ENCODE data around the gene SLC6A18.
A peak's percentile ranks its signal among the peaks of the same experiment; 100 is the strongest.
"Not testable (repeated sequence)": the region's sequence is repeated elsewhere in the genome, so short reads cannot be mapped to it uniquely, and the experiment has no call there.

SLC6A18 gene

GRCh38 chr5:1280177-1281037 lies 55.2 kb downstream of the SLC6A18 start:
- DNase-seq: no peak

- no peak for DNase-seq
Observed at GRCh38 chr5:1281038-1281882, 56.1 kb downstream of the SLC6A18 start.

- DNase-seq: peak; percentile 51
Observed at GRCh38 chr5:1282131-1282992, 57.2 kb downstream of the SLC6A18 start.

- DNase-seq: peak; percentile 50
Observed at GRCh38 chr5:1282993-1283728, 58.0 kb downstream of the SLC6A18 start.

GRCh38 chr5:1283729-1284041 lies 58.5 kb downstream of the SLC6A18 start:
- not testable (repeated sequence) for DNase-seq

- DNase-seq: peak; percentile 54
Observed at GRCh38 chr5:1284336-1284970, 59.3 kb downstream of the SLC6A18 start.

GRCh38 chr5:1285141-1285540 lies 60.0 kb downstream of the SLC6A18 start:
- DNase-seq: peak; percentile 50

GRCh38 chr5:1285883-1286291 lies 60.7 kb downstream of the SLC6A18 start:
- DNase-seq: peak; percentile 37

GRCh38 chr5:1288439-1289335 lies 63.5 kb downstream of the SLC6A18 start:
- DNase-seq: peak; percentile 49

GRCh38 chr5:1289559-1289958 lies 64.4 kb downstream of the SLC6A18 start:
- DNase-seq: not testable (repeated sequence)

- DNase-seq: peak; percentile 41
Observed at GRCh38 chr5:1290956-1291355, 65.8 kb downstream of the SLC6A18 start.

- peak; percentile 48 for DNase-seq
Observed at GRCh38 chr5:1291611-1292080, 66.5 kb downstream of the SLC6A18 start.

GRCh38 chr5:1292139-1292538 lies 67.0 kb downstream of the SLC6A18 start:
- DNase-seq: no peak

GRCh38 chr5:1292846-1293415 lies 67.8 kb downstream of the SLC6A18 start:
- DNase-seq: no peak

- DNase-seq: no peak
Observed at GRCh38 chr5:1293416-1294205, 68.4 kb downstream of the SLC6A18 start.

- DNase-seq: peak; percentile 58
Observed at GRCh38 chr5:1294206-1294834, 69.1 kb downstream of the SLC6A18 start.

- peak; percentile 83 for DNase-seq
Observed at GRCh38 chr5:1294835-1295649, 69.9 kb downstream of the SLC6A18 start, which contains the start of gene TERT. Gene TERT (minus strand): TSS chr5:1295068. CDS start chr5:1294989, 79 bp downstream.

GRCh38 chr5:1295650-1296037 lies 70.5 kb downstream of the SLC6A18 start:
- no peak for DNase-seq

Data from islet precursor cell (in vitro differentiated cells).